H9 (cell line): Measurements from ENCODE around the gene EPB41. TPM values are rescaled to one million over a fixed set of nuclear protein-coding genes. Genes with fewer than 3 reads are reported as not detected.

ENCODE experiments used
- DNase-seq: peaks from one replicate; pipeline ENCODE4 v3.0.0-alpha.2; 2017
- H2AFZ ChIP-seq: one replicate; pipeline ENCODE4 v1.6.1; 2013; ENCODE audit warnings: mild to moderate bottlenecking, low read length, control low read depth, moderate library complexity
- H2AK5ac ChIP-seq: 2 replicates; pipeline ENCODE4 v1.6.1; 2013; ENCODE audit warnings: low read length, control low read depth, mixed read lengths; ENCODE audit not compliant: insufficient read length
- H2BK120ac ChIP-seq: one replicate; pipeline ENCODE4 v1.6.1; 2013; ENCODE audit warnings: low read depth, mild to moderate bottlenecking, low read length, control low read depth, inconsistent platforms; ENCODE audit not compliant: poor library complexity, severe bottlenecking
- H2BK12ac ChIP-seq: 2 replicates; pipeline ENCODE4 v1.6.1; 2013; ENCODE audit warnings: low read length, control low read depth, mixed read lengths, low read depth; ENCODE audit not compliant: insufficient read length
- H2BK15ac ChIP-seq: 2 replicates; pipeline ENCODE4 v1.6.1; 2013; ENCODE audit warnings: low read depth, low read length, control low read depth
- H2BK20ac ChIP-seq: one replicate; pipeline ENCODE4 v1.6.1; 2013; ENCODE audit warnings: low read depth, mild to moderate bottlenecking, low read length, control low read depth, inconsistent platforms; ENCODE audit not compliant: poor library complexity, severe bottlenecking
- H2BK5ac ChIP-seq: 2 replicates; pipeline ENCODE4 v1.6.1; 2013; ENCODE audit warnings: low read length, control low read depth, mixed read lengths; ENCODE audit not compliant: insufficient read length
- H3K14ac ChIP-seq: 2 replicates; pipeline ENCODE4 v1.6.1; 2013; ENCODE audit warnings: low read length, control low read depth; ENCODE audit not compliant: insufficient read depth
- H3K18ac ChIP-seq: 2 replicates; pipeline ENCODE4 v1.6.1; 2013; ENCODE audit warnings: low read depth, mild to moderate bottlenecking, mixed read lengths, low read length, control low read depth; ENCODE audit not compliant: insufficient read length
- H3K23ac ChIP-seq: 2 replicates; pipeline ENCODE4 v1.6.1; 2013; ENCODE audit warnings: low read length, control low read depth, mixed read lengths, low read depth; ENCODE audit not compliant: insufficient read length
- H3K23me2 ChIP-seq: 2 replicates; pipeline ENCODE4 v1.6.1; 2013; ENCODE audit warnings: low read depth, mild to moderate bottlenecking, mixed read lengths, low read length, control low read depth; ENCODE audit not compliant: insufficient read length, poor library complexity, severe bottlenecking
- H3K27ac ChIP-seq: 2 replicates; pipeline ENCODE4 v1.5.1; 2013; ENCODE audit warnings: low read length, control low read depth, mixed read lengths, low read depth; ENCODE audit not compliant: insufficient read length
- H3K27me3 ChIP-seq: 2 replicates; pipeline ENCODE4 v1.6.1; 2013; ENCODE audit warnings: low read length, control low read depth, inconsistent platforms; ENCODE audit not compliant: insufficient read depth
- H3K4ac ChIP-seq: 2 replicates; pipeline ENCODE4 v1.6.1; 2013; ENCODE audit warnings: low read depth, mild to moderate bottlenecking, control low read depth, inconsistent platforms, low read length, moderate library complexity
- H3K4me1 ChIP-seq: 2 replicates; pipeline ENCODE4 v1.6.1; 2013; ENCODE audit warnings: low read length, control low read depth, inconsistent platforms; ENCODE audit not compliant: insufficient read depth
- H3K4me2 ChIP-seq: 2 replicates; pipeline ENCODE4 v1.6.1; 2013; ENCODE audit warnings: low read length, control low read depth, mixed read lengths; ENCODE audit not compliant: insufficient read length, insufficient read depth
- H3K56ac ChIP-seq: 2 replicates; pipeline ENCODE4 v1.6.1; 2013; ENCODE audit warnings: low read depth, mild to moderate bottlenecking, mixed read lengths, low read length, control low read depth; ENCODE audit not compliant: insufficient read length
- H3K79me1 ChIP-seq: 2 replicates; pipeline ENCODE4 v1.6.1; 2013; ENCODE audit warnings: low read depth, mild to moderate bottlenecking, moderate library complexity, low read length, control low read depth, inconsistent platforms; ENCODE audit not compliant: insufficient read depth, poor library complexity, severe bottlenecking
- H3K79me2 ChIP-seq: 2 replicates; pipeline ENCODE4 v1.6.1; 2013; ENCODE audit warnings: low read length, control low read depth, inconsistent platforms; ENCODE audit not compliant: insufficient read depth
- H3K9ac ChIP-seq: 2 replicates; pipeline ENCODE4 v1.6.1; 2013; ENCODE audit warnings: low read length, control low read depth, mixed read lengths; ENCODE audit not compliant: insufficient read length; ENCODE audit errors: extremely low read depth
- H3K9me3 ChIP-seq: one replicate; pipeline ENCODE4 v1.6.1; 2013; ENCODE audit warnings: low read depth, low read length, inconsistent platforms; ENCODE audit not compliant: control insufficient read depth
- H3T11ph ChIP-seq: one replicate; pipeline ENCODE4 v1.6.1; 2013; ENCODE audit warnings: mild to moderate bottlenecking, low read length, control low read depth, inconsistent platforms
- H4K20me1 ChIP-seq: one replicate; pipeline ENCODE4 v1.6.1; 2013; ENCODE audit not compliant: control insufficient read depth, insufficient read length, insufficient read depth
- H4K5ac ChIP-seq: 2 replicates; pipeline ENCODE4 v1.6.1; 2013; ENCODE audit warnings: low read depth, mild to moderate bottlenecking, mixed read lengths, low read length, control low read depth; ENCODE audit not compliant: insufficient read length
- H4K8ac ChIP-seq: replicated peaks from 2 replicates; pipeline ENCODE4 v1.6.1; 2013; ENCODE audit warnings: low read length, control low read depth, mixed read lengths, low read depth; ENCODE audit not compliant: insufficient read length
- H4K91ac ChIP-seq: 2 replicates; pipeline ENCODE4 v1.6.1; 2013; ENCODE audit warnings: low read depth, mild to moderate bottlenecking, moderate library complexity, mixed read lengths, low read length, control low read depth; ENCODE audit not compliant: insufficient read length
- H3K27ac Mint-ChIP-seq, 3 experiments: 2 replicates in 2 of 3; 3 replicates in 1 of 3; pipeline ENCODE4 v1.8.0; 2020 to 2021; ENCODE audit warnings: mixed read lengths in 3 of 3, mild to moderate bottlenecking in 1 of 3, moderate library complexity in 1 of 3
- H3K27me3 Mint-ChIP-seq: 2 replicates; pipeline ENCODE4 v1.8.0; 2021; ENCODE audit warnings: low read depth, mild to moderate bottlenecking, moderate library complexity, mixed read lengths
- H3K36me3 Mint-ChIP-seq, 3 experiments: 2 replicates in 2 of 3; 3 replicates in 1 of 3; pipeline ENCODE4 v1.8.0; 2020 to 2021; ENCODE audit warnings: low read depth in 3 of 3, mixed read lengths in 3 of 3; ENCODE audit not compliant: insufficient read depth in 1 of 3
- H3K4me1 Mint-ChIP-seq, 2 experiments: 2 replicates each; pipeline ENCODE4 v1.8.0; 2020; ENCODE audit warnings: mixed read lengths in 2 of 2
- H3K4me3 Mint-ChIP-seq, 2 experiments: 2 replicates in 1 of 2; 3 replicates in 1 of 2; pipeline ENCODE4 v1.8.0; 2020 to 2021; ENCODE audit warnings: mild to moderate bottlenecking in 2 of 2, mixed read lengths in 2 of 2, moderate library complexity in 1 of 2
- H3K9me3 Mint-ChIP-seq, 2 experiments: 2 replicates in 1 of 2; 3 replicates in 1 of 2; pipeline ENCODE4 v1.8.0; 2020; ENCODE audit warnings: mild to moderate bottlenecking in 2 of 2, mixed read lengths in 2 of 2, moderate library complexity in 1 of 2
- CTCF ChIP-seq: fragments of 200-600 bp; sonication (generic); conservative IDR thresholded peaks from 3 replicates; pipeline ENCODE4 v1.8.0; 2021; ENCODE audit warnings: antibody characterized with exemption, mild to moderate bottlenecking
- WGBS: extraction: QIAGEN DNeasy Blood & Tissue Kit; methylation state at CpG from one replicate; pipeline ENCODE4 v1.1.7; 2013; ENCODE audit warnings: missing lambda C conversion rate, low lambda C conversion rate, mixed read lengths; ENCODE audit not compliant: insufficient read length; ENCODE audit errors: extremely low coverage; 5-methylcytosine and 5-hydroxymethylcytosine counted together
- total RNA-seq: library from RNA; stranded (reverse); gene quantifications from 2 replicates; pipeline ENCODE4 v1.2.1, GENCODE V29; 2021

The EPB41 gene
- total RNA-seq, 1 experiment from 2014 or later = 75.4 TPM

- H2AK5ac ChIP-seq = no peak overlapping the region
- no peak overlapping the region for H2BK5ac ChIP-seq
- peaks cover 9 to 10% of the 10 kb centered on the region in 2 experiments for H3K4me1 Mint-ChIP-seq
- H3T11ph ChIP-seq = no peak overlapping the region
- TF ChIP-seq CTCF = no peak
- H3K27me3 ChIP-seq = no peaks in the 10 kb centered on the region; the same call in 1 of the 2 replicates
- peak overlapping the region; percentile 75 to 80 for H3K4me3 Mint-ChIP-seq
- H3K27ac Mint-ChIP-seq = no peak overlapping the region
- H3K4me2 ChIP-seq = peak overlapping the region; percentile 51
- H3K18ac ChIP-seq = peak overlapping the region; percentile 24
- no peak overlapping the region for H2BK15ac ChIP-seq
- H3K36me3 Mint-ChIP-seq = peaks cover 7 to 24% (median 13%) of the 10 kb centered on the region in 3 experiments
- H2BK20ac ChIP-seq = no peak overlapping the region
- H3K56ac ChIP-seq = no peak overlapping the region
- H4K20me1 ChIP-seq = peaks cover 2% of the 10 kb centered on the region
- no peak overlapping the region for H3K27ac ChIP-seq
- H3K4me1 ChIP-seq = peaks cover 2% of the 10 kb centered on the region; the same call in 1 of the 2 replicates
- no peaks in the 10 kb centered on the region for H3K9me3 ChIP-seq
- H3K79me2 ChIP-seq = no peaks in the 10 kb centered on the region
- H3K9ac ChIP-seq = no peak overlapping the region
- peaks cover 29% of the 10 kb centered on the region for H3K27me3 Mint-ChIP-seq
- no peak overlapping the region for H4K8ac ChIP-seq
- H4K91ac ChIP-seq = no peak overlapping the region
- no peaks in the 10 kb centered on the region for H3K79me1 ChIP-seq
- peaks cover 18% of the 10 kb centered on the region for H3K23me2 ChIP-seq
- H2BK12ac ChIP-seq = no peak overlapping the region
- H3K23ac ChIP-seq = no peak overlapping the region
- H3K14ac ChIP-seq = no peak overlapping the region; the same call in 1 of the 2 replicates
- no CpG with 5 or more reads among the region's 81 CpGs for WGBS
- no peak overlapping the region for H3K4ac ChIP-seq
- no peak overlapping the region for H2AFZ ChIP-seq
- H2BK120ac ChIP-seq = no peak overlapping the region
- H4K5ac ChIP-seq = no peak overlapping the region
- no peaks in the 10 kb centered on the region for H3K9me3 Mint-ChIP-seq
- peak; percentile 87 for DNase-seq
These were observed 207.7 kb downstream of the EPB41 start for GRCh38 chr1:29121936-29122681.
